GM21825 (cell line): Measurements from ENCODE around the gene PLCL1.

ENCODE experiments used
- ATAC-seq: cut with Tn5 transposase; IDR thresholded peaks from one replicate; pipeline ENCODE4 v1.9.1; 2021; ENCODE audit warnings: mild to moderate bottlenecking, moderate library complexity; ENCODE audit not compliant: unreplicated experiment

Gene PLCL1

GRCh38 chr2:198098918-198099317, 294.5 kb downstream of the PLCL1 start:
- no peak for ATAC-seq

- no peak for ATAC-seq
Measured at GRCh38 chr2:198100346-198100745, 296.0 kb downstream of the PLCL1 start.

DNA sequence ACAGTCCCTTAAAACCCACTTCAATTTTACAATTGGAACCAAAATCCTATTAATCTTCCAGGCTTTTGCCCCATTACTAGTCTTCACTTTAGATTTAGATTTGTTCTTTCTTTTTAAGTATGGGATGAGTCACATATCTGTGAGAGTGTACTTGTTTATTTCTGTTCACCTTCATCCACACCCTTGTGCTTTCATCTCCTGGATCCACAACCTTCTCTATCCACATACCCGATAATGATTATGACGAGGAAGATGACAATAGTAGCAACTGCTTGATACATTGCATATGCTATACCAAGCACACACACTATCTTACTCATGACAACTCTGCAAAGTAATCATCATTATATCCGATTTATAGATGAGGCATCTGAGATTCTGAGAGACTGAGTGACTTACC, 297.3 kb downstream of the PLCL1 start:
- ATAC-seq = no peak

GRCh38 chr2:198102120-198102519, 297.7 kb downstream of the PLCL1 start:
- no peak for ATAC-seq

DNA sequence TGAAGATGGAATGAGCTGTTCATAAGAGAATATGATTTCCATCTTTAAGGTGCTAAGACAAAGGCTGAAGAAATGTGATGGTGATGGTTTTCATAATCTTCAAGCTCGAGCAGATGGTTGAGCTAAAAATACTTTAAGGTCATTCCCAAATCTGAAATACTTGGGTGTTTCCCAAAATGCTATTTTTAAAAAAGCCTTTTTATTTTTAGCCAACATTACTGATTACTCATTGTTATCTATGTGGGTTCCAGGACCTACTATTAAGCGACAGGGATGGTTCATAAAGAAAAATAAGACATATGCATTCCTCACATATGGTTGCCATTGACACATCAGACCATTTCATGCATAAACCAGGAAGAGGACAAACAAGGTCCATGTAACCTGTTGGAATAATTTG, 298.5 kb downstream of the PLCL1 start:
- ATAC-seq = no peak

- no peak for ATAC-seq
Measured at GRCh38 chr2:198106621-198107385, 302.4 kb downstream of the PLCL1 start.

DNA sequence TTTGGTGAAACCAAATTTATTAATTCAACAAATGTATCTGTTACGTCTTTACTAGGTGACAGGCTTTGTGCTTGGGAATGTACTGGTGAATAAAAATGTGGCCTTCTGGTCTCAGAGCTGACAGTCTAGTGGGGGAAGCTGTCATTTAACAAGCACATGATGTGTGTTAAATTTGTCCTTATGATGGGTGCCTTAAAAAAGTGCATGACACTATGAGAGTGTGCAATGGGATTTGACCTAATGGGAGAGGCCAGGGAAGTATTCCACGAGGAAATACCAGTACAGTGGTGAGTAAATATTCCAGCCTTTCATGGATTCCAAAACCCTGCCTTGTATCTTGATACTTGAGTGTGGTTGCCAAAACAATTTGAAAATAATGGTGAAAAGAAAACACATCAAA, 308.9 kb downstream of the PLCL1 start:
- no peak for ATAC-seq

- no peak for ATAC-seq
Measured at GRCh38 chr2:198114064-198114463, 309.7 kb downstream of the PLCL1 start.

GRCh38 chr2:198115201-198115600, 310.8 kb downstream of the PLCL1 start:
- no peak for ATAC-seq

DNA sequence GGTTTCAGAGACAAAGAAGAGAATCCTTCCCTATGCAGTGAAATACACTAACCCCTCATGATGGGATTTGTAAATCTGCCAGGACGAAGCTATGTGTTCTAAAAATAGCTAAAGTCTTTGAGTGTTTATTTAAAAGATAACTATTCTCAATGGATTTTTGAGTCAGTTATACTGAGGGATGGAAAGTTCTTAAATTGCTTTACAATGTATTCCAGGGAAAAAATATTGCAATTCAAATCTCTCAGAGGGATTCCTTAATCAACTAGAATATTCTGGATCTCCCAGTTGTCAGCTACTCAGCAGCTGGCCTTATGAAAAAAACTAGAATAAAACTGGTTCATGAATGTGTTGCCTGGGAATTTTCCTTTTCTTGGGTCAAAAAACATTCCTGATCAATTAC, 312.4 kb downstream of the PLCL1 start:
- no peak for ATAC-seq

- ATAC-seq = no peak
Measured at GRCh38 chr2:198117406-198118041, 313.1 kb downstream of the PLCL1 start.

DNA sequence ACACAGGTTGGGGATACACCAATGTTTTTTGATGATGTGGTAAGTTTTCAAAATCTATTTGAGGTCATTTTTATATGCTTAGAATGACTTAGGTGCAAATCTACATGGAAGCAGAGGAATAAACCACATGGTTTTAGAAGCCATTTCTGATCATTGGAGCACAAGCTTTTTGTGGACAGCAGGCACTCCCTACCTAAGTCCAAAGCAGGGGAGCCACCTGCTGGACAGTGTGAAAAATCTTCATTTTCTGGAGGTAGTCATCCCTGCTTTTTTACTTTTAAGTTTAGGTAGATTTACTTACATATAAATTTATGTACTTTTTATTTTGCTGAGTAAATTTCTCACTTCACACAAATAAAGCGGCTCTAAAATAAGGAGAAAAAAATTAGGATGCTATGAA, 323.2 kb downstream of the PLCL1 start:
- no peak for ATAC-seq

- ATAC-seq = no peak
Measured at GRCh38 chr2:198129609-198130008, 325.2 kb downstream of the PLCL1 start.

- ATAC-seq = no peak
Measured at GRCh38 chr2:198134293-198134955, 330.0 kb downstream of the PLCL1 start.

DNA sequence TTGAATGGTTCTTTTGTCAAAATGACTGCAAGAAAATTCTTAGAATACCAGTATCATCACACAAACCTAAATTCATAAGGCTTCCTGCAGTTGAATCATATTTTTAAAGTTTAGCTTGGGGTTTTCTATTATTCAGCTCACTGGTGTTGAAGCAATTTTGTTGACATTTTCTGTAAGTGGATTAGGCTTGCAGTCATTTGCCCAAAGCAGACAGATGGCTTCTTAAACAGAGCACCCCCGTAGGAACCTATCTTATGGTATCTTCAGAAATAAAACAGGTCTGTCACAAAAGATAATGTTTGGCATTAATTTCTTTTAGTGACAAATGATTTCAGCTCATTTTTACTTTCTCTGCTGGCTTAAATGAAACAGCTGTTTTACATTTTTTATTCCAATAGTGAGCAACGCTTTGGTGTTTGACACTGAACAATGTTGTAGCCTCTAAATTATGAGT, 331.1 kb downstream of the PLCL1 start:
- ATAC-seq = no peak

- no peak for ATAC-seq
Measured at GRCh38 chr2:198136142-198136541, 331.7 kb downstream of the PLCL1 start.

DNA sequence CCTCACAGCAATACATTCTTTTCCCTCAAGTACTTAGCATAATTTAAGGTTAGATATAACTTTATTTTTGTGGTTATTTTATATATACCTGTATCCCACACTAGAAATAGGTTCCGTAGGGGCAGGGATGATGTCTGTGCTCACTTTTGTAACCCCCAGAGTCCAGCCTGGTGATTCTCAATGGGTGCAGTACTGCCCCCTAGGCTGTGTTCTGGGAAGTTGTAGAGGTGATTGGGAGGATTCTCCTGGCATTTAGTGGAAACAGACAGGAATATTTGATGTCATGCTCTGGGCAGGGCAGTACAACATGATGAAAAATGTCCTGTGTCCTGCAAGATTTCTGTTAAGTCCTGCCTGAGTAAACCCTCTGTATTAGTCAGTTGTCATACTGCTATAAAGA, 333.3 kb downstream of the PLCL1 start:
- ATAC-seq = no peak

DNA sequence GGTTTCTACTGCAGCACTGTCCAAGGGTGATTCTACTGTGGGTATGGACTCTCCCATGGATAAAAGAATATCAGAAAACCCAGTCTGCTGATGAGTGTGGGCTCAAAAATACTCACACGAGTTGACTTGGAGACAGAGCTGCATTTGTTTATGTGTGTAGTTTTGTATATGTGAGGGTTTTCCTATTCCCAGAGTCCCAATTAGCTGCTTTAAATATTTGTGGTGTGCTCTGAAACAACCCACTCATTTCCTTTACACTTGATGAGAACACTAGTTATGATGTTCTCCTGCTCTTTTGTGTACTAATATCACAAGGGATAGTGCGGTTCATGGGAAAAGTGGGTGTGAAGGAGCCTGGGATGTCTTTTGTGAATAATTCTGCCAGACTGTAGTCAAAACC, 337.3 kb downstream of the PLCL1 start:
- ATAC-seq = no peak

GRCh38 chr2:198143156-198143555, 338.8 kb downstream of the PLCL1 start:
- ATAC-seq = no peak

GRCh38 chr2:198143793-198144192, 339.4 kb downstream of the PLCL1 start:
- ATAC-seq = no peak

DNA sequence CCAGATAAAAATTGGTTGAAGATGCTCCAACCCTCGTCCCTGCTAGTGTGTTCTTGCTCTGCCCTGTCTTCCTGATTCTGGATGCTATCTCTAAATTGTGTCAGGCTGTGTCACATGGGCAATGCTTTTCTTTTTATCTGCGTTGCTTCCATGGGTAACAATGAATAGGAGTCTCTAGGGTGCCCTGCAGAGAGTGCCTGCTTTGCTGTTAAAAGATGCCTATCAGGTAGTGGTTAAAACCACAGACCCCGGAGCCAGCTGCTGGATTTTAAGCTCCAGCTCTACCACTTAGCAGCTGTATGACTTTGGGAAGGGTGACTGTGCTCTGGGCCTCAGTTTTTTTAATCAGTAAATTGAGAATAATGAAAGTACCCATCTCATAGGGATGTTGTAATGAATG, 340.3 kb downstream of the PLCL1 start:
- no peak for ATAC-seq

DNA sequence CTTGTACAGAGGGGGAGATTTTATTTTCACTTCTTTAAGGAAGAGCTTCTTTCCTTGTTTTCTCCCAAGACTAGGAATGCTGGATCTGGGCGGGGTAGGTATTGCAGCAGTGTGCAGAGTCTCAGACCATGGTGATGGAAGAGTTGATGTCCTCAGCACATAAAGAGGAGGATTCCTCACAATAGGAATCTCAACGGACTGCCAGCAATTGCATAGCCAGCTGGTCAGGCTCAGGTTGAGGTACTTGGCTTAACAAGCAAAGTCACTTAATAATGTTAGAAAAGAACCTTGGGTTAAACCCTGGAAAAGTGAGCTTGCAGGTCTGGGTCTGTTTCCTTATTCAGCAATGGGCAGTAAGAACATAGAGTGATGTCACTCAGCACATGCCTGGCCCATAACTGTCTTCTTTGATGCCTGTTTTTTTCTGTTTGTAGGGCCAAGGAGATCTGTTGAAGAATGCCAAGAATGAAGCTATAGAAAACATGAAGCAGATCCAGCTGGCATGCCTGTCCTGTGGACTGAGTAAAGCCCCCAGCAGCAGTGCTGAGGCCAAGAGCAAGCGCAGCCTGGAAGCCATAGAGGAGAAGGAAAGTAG, 342.1 kb downstream of the PLCL1 start:
- no peak for ATAC-seq
